ENCODE data around the gene MRC1. TPM values are rescaled to one million over a fixed set of nuclear protein-coding genes. Genes with fewer than 3 reads are reported as not detected.

MRC1 gene
- total and polyA plus RNA-seq, 9 of the 15 experiments (the other 6 are each of a cell fraction or from before 2014, with no cell fraction given), result 0.01 to 0.20 (median 0.03) TPM; not detected in 5

GRCh38 chr10:17793823-17794644 lies 15.1 kb upstream of the MRC1 start:
- intact Hi-C loops (cut with micrococcal nuclease), result no loop called here
- H3K79me2 ChIP-seq (ENCODE audit: control insufficient read depth, insufficient read depth, low read length), result no peaks in the 10 kb centered on the region
- no peaks in the 10 kb centered on the region for H3K9me3 ChIP-seq (replicated peaks; ENCODE audit: control insufficient read depth, insufficient read depth, low read depth, low read length)
- no peak overlapping the region for H3K27ac ChIP-seq (ENCODE audit: extremely low read depth, low read depth, low read length)
- H3K27me3 ChIP-seq (ENCODE audit: control insufficient read depth in 2 of 2, insufficient read depth in 2 of 2, low read length in 2 of 2), result no peaks in the 10 kb centered on the region; a peak in 1 of 5 replicates
- ChIA-PET CTCF (ENCODE audit: low intra/inter-chr PET ratio) (no interaction called here), POLR2A (interaction anchor here (2.0 kb wide), 1 partner anchor 7 kb away, joined by 6 read pairs; no protein-coding TSS in a partner anchor)
- H2AFZ ChIP-seq (ENCODE audit: low read depth, low read length), result peak overlapping the region; percentile 20; the same call in 1 of the 2 replicates
- no peak overlapping the region for H3K9ac ChIP-seq (ENCODE audit: insufficient read depth in 1 of 2, low read depth in 2 of 2, low read length in 2 of 2)
- DNase-seq (ENCODE audit: extremely low read depth in 1 of 4, low spot score in 3 of 4), result no peak
- H3K9me1 ChIP-seq (ENCODE audit: control insufficient read depth, insufficient read depth, low read length), result no peaks in the 10 kb centered on the region
- H4K20me1 ChIP-seq (replicated peaks; ENCODE audit: control insufficient read depth, insufficient read depth, low read length), result no peaks in the 10 kb centered on the region
- H3K4me2 ChIP-seq (ENCODE audit: insufficient read depth, low read length), result no peak overlapping the region
- ATAC-seq, result no peak
- BruUV-seq (replicated peaks), result no TSS peak
- no peaks in the 10 kb centered on the region for H3K36me3 ChIP-seq (ENCODE audit: control insufficient read depth, insufficient read depth, low read length)
- WGBS (ENCODE audit: insufficient coverage, low coverage, missing lambda C conversion rate), result 39% methylated on average over 6 of the region's 6 CpGs
- FAIRE-seq, result peak; percentile 82
- in situ Hi-C loops (cut with MboI), result no loop called here
- H3K4me3 ChIP-seq, result no peak overlapping the region
- peaks cover 0 to 19% of the 10 kb centered on the region in 2 experiments; a peak in 3 of 5 replicates for H3K4me1 ChIP-seq (replicated peaks in 1 of 2; ENCODE audit: control insufficient read depth in 2 of 2, insufficient read depth in 2 of 2, low read length in 2 of 2)
- TF ChIP-seq USF2 (CRISPR knock-in tag; IDR thresholded peaks at IDR 0.05) (peak; percentile 64), ZBTB17 (CRISPR knock-in tag; IDR thresholded peaks at IDR 0.05) (no peak), CEBPG (CRISPR knock-in tag; IDR thresholded peaks at IDR 0.05) (no peak), CEBPG (tag; conservative IDR thresholded peaks at IDR 0.05 in 1 of 2, IDR thresholded peaks at IDR 0.05 in 1 of 2) (peak in 1 of 2 experiments; percentile 41; a peak in 2 of 4 replicates), USF1 (CRISPR knock-in tag; IDR thresholded peaks at IDR 0.05) (peak; percentile 53; the same call in 1 of the 2 replicates), CEBPB (tag; IDR thresholded peaks at IDR 0.05) (peak; percentile 25; the same call in 1 of the 2 replicates), RFX1 (IDR thresholded peaks at IDR 0.05) (peak; percentile 44), PBX2 (CRISPR knock-in tag; IDR thresholded peaks at IDR 0.05; ENCODE audit: low read depth) (no peak), PBX2 (tag; conservative IDR thresholded peaks at IDR 0.05; ENCODE audit: low read depth) (no peak), ATF1 (CRISPR knock-in tag; IDR thresholded peaks at IDR 0.05) (no peak), ATF1 (tag; IDR thresholded peaks at IDR 0.05) (peak; percentile 25; the same call in 1 of the 2 replicates), LEF1 (IDR thresholded peaks at IDR 0.05) (peak; percentile 62; the same call in 1 of the 2 replicates), ATF7 (IDR thresholded peaks at IDR 0.05) (0 out of 2 replicates have a peak, but pooled peaks have one; percentile 18), FOXA3 (CRISPR knock-in tag; conservative IDR thresholded peaks at IDR 0.05 in 1 of 2, IDR thresholded peaks at IDR 0.05 in 1 of 2) (peak in 1 of 2 experiments; percentile 61; a peak in 2 of 4 replicates), CBFA2T2 (conservative IDR thresholded peaks at IDR 0.05) (no peak), BHLHE40 (IDR thresholded peaks at IDR 0.05; ENCODE audit: low read length) (peak; percentile 50; the same call in 1 of the 2 replicates)

All from K562 (cell line).